GM18526 (cell line): ENCODE data around the gene SPNS2.

ENCODE experiments used
- POLR2A ChIP-seq: IDR thresholded peaks from 3 replicates; pipeline ENCODE4 v1.6.1; 2011; ENCODE audit not compliant: insufficient read length; ENCODE audit errors: extremely low read depth

Gene SPNS2

DNA sequence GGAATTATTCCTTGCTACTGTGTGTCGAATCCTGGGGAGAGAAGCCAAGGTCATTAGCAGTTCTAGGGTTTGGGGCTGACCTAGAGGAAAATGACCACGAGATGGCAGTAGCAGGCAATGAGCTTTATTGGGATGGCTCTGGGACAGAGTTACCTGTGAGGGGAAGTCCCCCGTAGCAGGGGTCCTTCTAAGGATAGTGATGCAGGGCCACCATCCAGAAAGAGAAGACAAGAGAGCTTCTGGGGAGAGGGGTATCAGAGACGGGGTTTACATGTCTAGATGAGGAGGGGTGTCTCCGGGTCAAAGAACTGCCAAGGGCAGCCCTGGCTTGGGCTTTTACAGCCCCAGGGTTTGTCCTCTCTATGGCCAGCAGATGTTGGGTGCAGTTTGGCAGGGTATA is 68.1 kb downstream of the SPNS2 start:
- TF ChIP-seq POLR2A = no peak

DNA sequence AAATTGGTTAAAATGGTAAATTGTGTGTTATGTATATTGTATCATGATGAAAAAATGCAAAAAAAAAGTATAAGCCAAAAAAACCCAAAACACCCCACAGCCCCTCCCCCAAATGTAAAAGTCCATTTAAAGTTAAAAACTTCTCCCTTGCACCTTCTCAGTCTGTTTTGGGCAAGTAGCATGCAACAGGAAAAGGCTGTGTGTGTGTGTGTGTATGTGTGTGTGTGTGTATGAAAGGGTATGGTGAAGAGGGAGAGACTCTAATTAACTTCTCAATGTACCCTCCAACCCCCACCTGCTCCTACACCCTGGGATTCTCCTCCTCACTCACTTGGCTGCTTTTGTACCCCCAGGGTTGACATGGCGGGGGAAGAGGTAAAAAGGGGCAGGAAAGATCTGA is 70.9 kb downstream of the SPNS2 start:
- TF ChIP-seq POLR2A = no peak

GRCh38 chr17:4572131-4572530 is 73.5 kb downstream of the SPNS2 start:
- no peak for TF ChIP-seq POLR2A

DNA sequence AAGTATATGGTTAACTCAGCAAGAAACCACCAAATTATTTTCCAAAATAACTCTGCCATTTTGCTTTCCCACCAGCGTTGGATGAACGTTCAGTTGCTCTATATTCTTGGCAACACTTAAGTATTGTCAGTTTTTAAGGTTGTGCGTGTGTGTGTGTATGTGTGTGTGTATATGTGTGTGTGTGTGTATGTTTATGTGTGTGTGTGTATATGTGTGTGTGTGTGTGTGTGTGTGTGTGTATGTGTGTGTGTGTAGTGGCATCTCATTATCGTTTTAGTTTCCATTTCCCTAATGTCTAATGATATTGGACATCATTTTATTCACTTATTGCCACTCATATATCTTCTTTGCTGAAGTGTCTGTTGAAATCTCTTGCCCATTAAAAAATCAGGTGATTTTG is 74.4 kb downstream of the SPNS2 start:
- TF ChIP-seq POLR2A = no peak

- TF ChIP-seq POLR2A = no peak
These were observed 75.0 kb downstream of the SPNS2 start for GRCh38 chr17:4573669-4574068.

DNA sequence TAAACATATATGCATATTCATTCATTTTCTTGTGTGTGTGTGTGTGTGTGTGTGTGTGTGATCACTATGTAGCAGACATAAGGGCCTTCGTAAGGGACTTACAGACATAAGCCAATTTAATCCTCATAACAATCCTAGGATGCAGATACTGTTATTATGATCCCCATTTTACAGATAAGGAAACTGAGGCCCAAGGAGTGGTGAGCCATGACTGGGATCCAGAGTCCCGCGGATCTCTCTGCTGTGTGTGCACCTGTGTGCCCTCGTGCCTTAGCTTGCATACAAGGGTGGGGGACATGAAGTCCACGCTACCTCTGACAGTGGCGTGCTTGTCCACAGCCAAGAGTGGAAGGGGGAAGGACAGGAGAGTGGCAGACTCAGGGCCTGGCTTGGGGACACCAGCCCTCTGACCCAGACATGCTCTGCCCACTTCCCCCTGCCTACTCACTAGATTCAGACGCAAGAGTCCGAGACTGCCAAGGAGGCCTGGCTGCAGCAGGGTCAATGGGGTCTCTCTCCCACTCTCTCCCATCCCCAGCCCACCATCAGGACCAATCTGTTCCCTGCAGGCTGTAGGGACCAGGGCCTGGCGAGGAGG is 75.9 kb downstream of the SPNS2 start:
- TF ChIP-seq POLR2A = no peak

DNA sequence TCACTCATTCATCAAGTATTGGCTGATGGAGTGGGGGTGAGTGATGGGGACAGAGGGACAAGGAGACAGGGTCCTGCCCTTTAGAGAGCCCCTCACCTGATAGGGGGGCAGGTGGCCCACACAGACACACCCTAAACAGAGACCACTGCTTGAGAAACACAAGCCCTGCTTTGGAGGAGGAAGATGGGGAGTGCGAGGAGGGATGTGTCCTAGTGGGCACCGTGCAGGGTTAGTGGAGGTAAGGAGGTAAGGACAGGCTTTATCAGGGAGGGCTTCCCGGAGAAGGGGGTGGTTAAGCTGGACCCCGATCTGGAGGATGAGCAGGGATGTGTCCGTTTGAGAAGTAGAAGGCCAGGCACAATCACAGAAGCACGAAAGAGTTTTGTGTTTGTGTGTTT is 77.5 kb downstream of the SPNS2 start:
- no peak for TF ChIP-seq POLR2A

DNA sequence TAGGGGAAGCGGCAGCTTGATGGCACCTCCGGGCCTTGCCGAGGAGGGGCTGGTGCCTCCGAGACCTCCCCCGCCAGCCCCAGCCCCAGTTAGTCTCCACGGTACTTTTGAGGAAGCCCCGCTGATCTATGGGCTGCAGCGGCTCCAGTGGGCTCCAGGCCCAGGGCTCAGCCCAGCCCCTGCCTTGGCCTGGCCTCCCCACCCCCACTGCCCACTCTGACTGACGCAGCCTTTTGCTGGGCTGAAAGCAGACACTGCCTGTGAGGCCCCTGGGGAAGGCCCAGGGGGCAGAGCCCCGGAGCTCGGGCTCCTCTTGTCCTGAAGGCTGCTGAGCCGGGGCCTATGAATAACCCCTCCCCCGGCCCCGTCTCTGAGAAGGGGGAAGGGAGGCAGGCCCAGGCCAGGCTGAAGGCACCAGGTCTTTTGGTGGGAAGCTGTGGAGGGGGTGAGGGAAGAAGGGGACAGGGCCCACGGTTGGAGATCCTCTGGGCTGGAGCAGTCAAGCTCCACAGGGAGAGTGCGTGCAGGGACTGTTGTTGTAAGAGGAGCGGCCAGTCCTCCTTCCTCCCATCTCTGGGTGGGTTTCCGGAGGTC is 78.1 kb downstream of the SPNS2 start:
- no peak for TF ChIP-seq POLR2A

- TF ChIP-seq POLR2A = no peak
These were observed 78.8 kb downstream of the SPNS2 start for GRCh38 chr17:4577386-4577993.

DNA sequence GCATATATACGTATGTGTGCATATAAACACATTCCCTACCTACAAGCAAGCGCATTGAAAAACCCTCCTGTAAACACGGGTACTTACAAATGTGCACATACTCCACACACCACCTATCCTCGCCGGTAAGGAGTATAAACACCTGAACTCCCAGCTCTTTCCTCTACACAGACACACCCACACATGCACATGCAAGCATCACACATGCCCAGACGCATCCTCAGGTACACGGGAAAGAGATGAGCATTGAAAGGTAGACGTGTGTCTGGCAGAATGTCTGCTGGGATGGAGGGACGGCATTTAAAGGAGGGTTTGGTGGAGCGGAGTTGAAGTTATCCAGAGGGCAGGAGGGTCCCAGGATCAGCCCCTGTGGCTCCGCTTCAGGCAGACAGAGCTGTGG is 81.0 kb downstream of the SPNS2 start:
- TF ChIP-seq POLR2A = no peak

DNA sequence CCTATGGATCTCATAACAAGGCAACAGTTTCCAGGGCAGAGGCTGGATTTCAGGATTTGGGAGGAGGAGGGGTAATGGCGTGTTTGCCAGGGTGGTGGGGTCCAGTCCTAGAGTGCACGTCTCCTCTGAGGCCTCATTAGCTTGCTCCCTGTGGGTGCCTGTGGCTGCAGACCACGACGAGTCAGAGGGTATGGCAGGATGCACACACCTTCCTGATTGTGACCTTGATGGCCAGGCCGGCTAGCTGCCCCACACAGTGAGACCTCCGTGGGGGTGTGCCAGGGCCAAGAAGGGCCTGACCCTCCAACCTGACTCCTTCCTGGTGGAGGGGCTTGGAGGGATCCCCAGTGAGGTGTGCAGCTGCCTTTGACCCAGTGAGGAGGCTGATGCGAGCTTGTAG is 81.6 kb downstream of the SPNS2 start:
- TF ChIP-seq POLR2A = no peak

GRCh38 chr17:4582101-4582501 is 83.4 kb downstream of the SPNS2 start:
- no peak for TF ChIP-seq POLR2A

- no peak for TF ChIP-seq POLR2A
These were observed 84.0 kb downstream of the SPNS2 start for GRCh38 chr17:4582691-4583090.

- TF ChIP-seq POLR2A = no peak
These were observed 84.5 kb downstream of the SPNS2 start for GRCh38 chr17:4583206-4583605.

DNA sequence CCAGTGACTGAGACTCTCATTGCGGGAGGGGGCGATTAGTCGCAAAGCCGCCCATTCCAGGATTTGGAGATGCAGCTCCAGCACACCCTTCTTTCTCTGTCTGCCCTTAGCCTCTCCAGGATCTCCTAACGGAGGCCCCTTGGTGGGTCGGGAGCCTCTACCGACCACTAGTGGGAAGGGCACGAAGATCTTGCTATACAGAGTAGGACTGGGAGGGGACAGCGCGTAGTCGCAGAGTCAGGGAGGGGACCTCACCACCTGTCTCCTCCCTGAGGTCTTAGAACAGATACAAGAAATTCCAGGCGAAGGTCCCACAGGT is 85.1 kb downstream of the SPNS2 start:
- no peak for TF ChIP-seq POLR2A

GRCh38 chr17:4584101-4584916 is 85.6 kb downstream of the SPNS2 start, which contains the start of gene SMTNL2:
TSS of gene SMTNL2 (plus strand) at chr17:4584529. CDS start at chr17:4584606, 77 bp downstream.
- no peak for TF ChIP-seq POLR2A

- no peak for TF ChIP-seq POLR2A
These were observed 86.4 kb downstream of the SPNS2 start for GRCh38 chr17:4584917-4585637.
